SJSA1 (cell line): ENCODE data around the gene FAM111A. TPM values are rescaled to one million over a fixed set of nuclear protein-coding genes. Genes with fewer than 3 reads are reported as not detected.

Experiments
- DNase-seq, 2 experiments: peaks; one replicate each; pipeline ENCODE4 v3.0.0-alpha.2; 2015 to 2020; ENCODE audit warnings: low spot score in 2 of 2, low read depth in 1 of 2
- H3K27ac ChIP-seq: fragments of 250-450 bp; sonication (Bioruptor Pico); 2 replicates; pipeline ENCODE4 v1.5.1; 2020; ENCODE audit warnings: mild to moderate bottlenecking, moderate library complexity
- H3K27me3 ChIP-seq: fragments of 250-450 bp; sonication (Bioruptor Pico); replicated peaks from 2 replicates; pipeline ENCODE4 v1.5.1; 2020; ENCODE audit warnings: mild to moderate bottlenecking, moderate library complexity
- H3K36me3 ChIP-seq: fragments of 250-450 bp; sonication (Bioruptor Pico); 2 replicates; pipeline ENCODE4 v1.5.1; 2020; ENCODE audit warnings: mild to moderate bottlenecking
- H3K4me1 ChIP-seq: fragments of 250-450 bp; sonication (Bioruptor Pico); replicated peaks from 2 replicates; pipeline ENCODE4 v1.6.1; 2021; ENCODE audit warnings: mild to moderate bottlenecking
- H3K4me3 ChIP-seq: fragments of 250-450 bp; sonication (Bioruptor Pico); 2 replicates; pipeline ENCODE4 v1.5.1; 2020; ENCODE audit warnings: mild to moderate bottlenecking
- H3K9me3 ChIP-seq: fragments of 250-450 bp; sonication (Bioruptor Pico); replicated peaks from 2 replicates; pipeline ENCODE4 v1.5.1; 2020; ENCODE audit warnings: mild to moderate bottlenecking
- total RNA-seq: library from RNA; depleted of rRNA; stranded (reverse); fragments of >200 nt; shearing (Covaris generic); gene quantifications from 2 replicates; pipeline ENCODE4 v1.2.3, GENCODE V29; 2014

Gene FAM111A
- total RNA-seq, 1 experiment from 2014 or later = 108 TPM

GRCh38 chr11:59179121-59179520 lies 36.5 kb downstream of the FAM111A start:
- DNase-seq = no peak
- peaks cover 19% of the 10 kb centered on the region for H3K4me1 ChIP-seq

DNA sequence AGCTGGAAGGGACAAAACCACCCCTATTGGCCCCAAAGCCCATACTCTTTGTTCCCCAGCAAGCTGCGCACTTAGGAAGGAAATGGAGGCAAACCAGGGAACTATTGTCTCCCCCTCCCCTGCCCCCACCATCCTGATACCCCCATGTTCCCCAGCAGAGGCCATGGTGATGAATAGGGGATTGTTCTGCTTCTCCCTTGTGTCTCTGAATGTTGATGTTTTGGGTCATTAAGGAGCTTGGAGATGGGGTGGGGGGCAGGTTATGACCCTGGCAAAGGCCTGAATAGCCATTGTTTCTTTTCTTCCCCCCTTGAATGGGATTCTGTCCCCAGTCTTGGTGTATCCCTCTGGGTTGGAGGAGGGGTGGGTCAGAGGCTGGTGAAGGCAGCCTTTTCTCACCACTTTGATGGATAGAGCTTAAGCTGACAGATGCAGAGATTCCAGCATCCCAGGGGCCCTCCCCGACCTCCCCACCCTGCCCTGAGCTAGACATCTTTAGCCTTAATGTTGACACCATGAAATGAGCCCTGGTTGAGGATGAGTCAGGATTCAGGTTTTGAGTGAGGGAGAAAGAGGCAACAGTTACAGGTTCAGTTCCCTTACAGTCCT lies 37.6 kb downstream of the FAM111A start:
- H3K4me3 ChIP-seq = no peak overlapping the region
- H3K27ac ChIP-seq = no peak overlapping the region
- peaks cover 47% of the 10 kb centered on the region for H3K36me3 ChIP-seq
- no peak for DNase-seq
- no peaks in the 10 kb centered on the region for H3K9me3 ChIP-seq
- peaks cover 7% of the 10 kb centered on the region for H3K4me1 ChIP-seq
- H3K27me3 ChIP-seq = no peaks in the 10 kb centered on the region

More at GRCh38 chr11:59179121-59179520, 36.5 kb downstream of the FAM111A start:
- Histone ChIP-seq H3K36me3 (peaks cover 45% of the 10 kb centered on the region), H3K4me3 (no peak overlapping the region), H3K27me3 (no peaks in the 10 kb centered on the region), H3K9me3 (no peaks in the 10 kb centered on the region), H3K27ac (no peak overlapping the region)

DNA sequence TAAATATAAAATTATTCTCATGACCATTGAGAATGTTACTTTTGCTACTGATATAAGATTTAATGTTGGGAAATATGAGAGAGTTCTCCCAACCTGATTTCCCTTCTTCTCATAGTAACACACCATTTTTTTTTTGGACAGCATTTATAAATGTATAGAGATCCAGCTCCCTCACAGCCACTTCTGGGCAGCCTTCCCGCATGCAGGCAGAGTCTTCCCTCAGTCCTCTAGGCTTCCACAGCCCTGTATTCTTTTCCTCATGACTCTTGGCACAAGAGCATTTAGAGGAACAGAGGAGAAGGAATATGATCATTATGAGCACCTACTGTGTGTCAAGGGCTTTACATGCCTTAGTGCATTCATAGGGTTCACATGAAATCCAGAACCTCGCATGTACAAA lies 38.3 kb downstream of the FAM111A start:
- no peaks in the 10 kb centered on the region for H3K9me3 ChIP-seq
- H3K4me3 ChIP-seq = no peak overlapping the region
- peaks cover under 1% of the 10 kb centered on the region for H3K4me1 ChIP-seq
- H3K27ac ChIP-seq = no peak overlapping the region
- DNase-seq = no peak
- no peaks in the 10 kb centered on the region for H3K27me3 ChIP-seq
- H3K36me3 ChIP-seq = peaks cover 53% of the 10 kb centered on the region

DNA sequence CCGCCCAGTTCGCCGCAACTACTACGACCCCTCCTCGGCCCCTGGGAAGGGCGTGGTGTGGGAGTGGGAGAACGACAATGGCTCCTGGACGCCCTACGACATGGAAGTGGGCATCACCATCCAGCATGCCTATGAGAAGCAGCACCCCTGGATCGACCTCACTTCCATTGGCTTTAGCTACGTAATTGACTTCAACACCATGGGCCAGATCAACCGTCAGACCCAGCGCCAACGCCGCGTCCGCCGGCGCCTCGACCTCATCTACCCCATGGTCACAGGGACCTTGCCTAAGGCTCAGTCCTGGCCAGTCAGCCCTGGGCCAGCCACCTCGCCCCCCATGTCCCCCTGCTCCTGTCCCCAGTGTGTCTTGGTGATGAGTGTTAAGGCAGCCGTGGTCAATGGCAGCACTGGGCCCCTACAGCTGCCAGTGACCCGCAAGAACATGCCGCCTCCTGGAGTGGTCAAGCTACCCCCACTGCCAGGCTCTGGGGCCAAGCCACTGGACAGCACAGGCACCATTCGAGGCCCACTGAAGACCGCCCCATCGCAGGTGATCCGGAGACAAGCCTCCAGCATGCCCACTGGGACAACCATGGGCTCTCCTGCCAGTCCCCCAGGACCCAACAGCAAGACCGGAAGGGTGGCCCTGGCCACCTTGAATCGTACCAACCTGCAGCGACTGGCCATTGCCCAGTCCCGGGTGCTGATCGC lies 39.2 kb downstream of the FAM111A start:
- no peak for DNase-seq
- H3K4me3 ChIP-seq = no peak overlapping the region
- H3K27me3 ChIP-seq = no peaks in the 10 kb centered on the region
- H3K36me3 ChIP-seq = peaks cover 55% of the 10 kb centered on the region
- H3K9me3 ChIP-seq = no peaks in the 10 kb centered on the region
- H3K4me1 ChIP-seq = peaks cover 9% of the 10 kb centered on the region
- H3K27ac ChIP-seq = no peak overlapping the region

- Histone ChIP-seq H3K4me1 (peaks cover 17% of the 10 kb centered on the region), H3K36me3 (peaks cover 54% of the 10 kb centered on the region), H3K9me3 (no peaks in the 10 kb centered on the region), H3K27me3 (no peaks in the 10 kb centered on the region), H3K27ac (no peak overlapping the region), H3K4me3 (no peak overlapping the region)
- no peak for DNase-seq
These were observed 39.9 kb downstream of the FAM111A start for GRCh38 chr11:59182457-59183151.

GRCh38 chr11:59183771-59184170 lies 41.1 kb downstream of the FAM111A start:
- no peak for DNase-seq
- no peak overlapping the region for H3K4me3 ChIP-seq
- no peak overlapping the region for H3K27ac ChIP-seq
- peaks cover 28% of the 10 kb centered on the region for H3K4me1 ChIP-seq
- H3K36me3 ChIP-seq = peaks cover 58% of the 10 kb centered on the region
- H3K27me3 ChIP-seq = no peaks in the 10 kb centered on the region
- H3K9me3 ChIP-seq = no peaks in the 10 kb centered on the region

DNA sequence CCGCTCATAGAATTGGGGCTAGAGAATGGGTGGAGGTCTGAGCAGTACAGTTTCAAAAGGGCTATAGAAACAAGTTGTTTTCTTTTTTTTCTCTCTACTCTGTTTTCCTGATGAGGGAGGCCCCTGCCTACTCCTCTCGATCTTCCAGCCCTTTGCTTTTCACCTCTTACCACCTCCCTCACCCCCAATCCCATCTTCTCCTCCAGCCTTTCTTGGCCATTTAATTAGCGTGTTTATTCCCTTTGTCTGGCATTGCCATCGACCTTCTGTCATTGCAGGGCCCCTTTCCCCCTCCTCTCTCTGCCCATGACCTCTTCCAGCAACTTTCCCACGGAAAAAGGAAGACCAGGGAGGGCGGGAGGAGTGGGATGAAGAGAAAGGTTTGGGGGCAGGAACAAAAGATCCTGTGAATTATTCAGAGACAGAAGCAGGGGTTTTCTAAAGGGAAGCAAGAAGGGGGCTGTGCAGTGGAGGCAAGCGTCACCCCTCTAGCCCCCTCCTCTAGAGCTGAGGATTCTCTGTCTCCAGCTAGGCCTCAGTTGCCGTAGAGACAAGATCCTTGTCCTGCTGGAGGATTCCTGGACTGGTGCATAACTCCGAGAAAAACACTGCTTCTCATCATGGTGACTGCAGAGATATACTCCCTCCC lies 42.2 kb downstream of the FAM111A start:
- H3K9me3 ChIP-seq = no peaks in the 10 kb centered on the region
- no peak overlapping the region for H3K4me3 ChIP-seq
- peaks cover 66% of the 10 kb centered on the region for H3K36me3 ChIP-seq
- peaks cover 36% of the 10 kb centered on the region for H3K4me1 ChIP-seq
- no peaks in the 10 kb centered on the region for H3K27me3 ChIP-seq
- H3K27ac ChIP-seq = no peak overlapping the region
- DNase-seq = no peak

- Histone ChIP-seq H3K9me3 (no peaks in the 10 kb centered on the region), H3K4me1 (peaks cover 36% of the 10 kb centered on the region), H3K36me3 (peaks cover 73% of the 10 kb centered on the region), H3K4me3 (no peak overlapping the region), H3K27ac (no peak overlapping the region), H3K27me3 (no peaks in the 10 kb centered on the region)
- DNase-seq = no peak
These were observed 42.8 kb downstream of the FAM111A start for GRCh38 chr11:59185386-59185945.

DNA sequence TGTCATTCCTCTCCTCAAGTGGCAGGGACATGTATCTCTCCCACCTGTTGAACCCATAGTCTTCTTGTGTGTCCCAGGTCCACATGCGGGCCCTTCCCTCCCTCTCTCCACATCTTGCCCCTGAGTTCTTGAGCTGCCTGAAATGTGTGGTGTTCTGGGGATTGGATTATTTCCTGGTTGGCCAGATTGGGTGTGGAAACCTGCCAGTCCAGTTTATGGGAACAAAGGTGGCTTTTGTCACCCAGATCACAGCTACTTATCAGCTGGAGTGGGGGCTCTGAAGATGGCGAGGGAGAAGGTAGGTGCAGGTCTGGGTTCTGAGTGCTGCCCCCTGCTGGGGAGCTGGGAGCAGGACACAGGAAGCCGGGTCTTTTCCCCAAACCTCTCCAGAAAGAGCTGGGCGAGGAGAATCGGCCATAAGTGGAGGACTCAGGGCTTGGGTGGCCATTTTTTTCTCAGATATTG lies 43.5 kb downstream of the FAM111A start:
- no peak overlapping the region for H3K4me3 ChIP-seq
- no peaks in the 10 kb centered on the region for H3K27me3 ChIP-seq
- no peaks in the 10 kb centered on the region for H3K9me3 ChIP-seq
- peaks cover 36% of the 10 kb centered on the region for H3K4me1 ChIP-seq
- no peak overlapping the region for H3K27ac ChIP-seq
- H3K36me3 ChIP-seq = peaks cover 79% of the 10 kb centered on the region
- no peak for DNase-seq

DNA sequence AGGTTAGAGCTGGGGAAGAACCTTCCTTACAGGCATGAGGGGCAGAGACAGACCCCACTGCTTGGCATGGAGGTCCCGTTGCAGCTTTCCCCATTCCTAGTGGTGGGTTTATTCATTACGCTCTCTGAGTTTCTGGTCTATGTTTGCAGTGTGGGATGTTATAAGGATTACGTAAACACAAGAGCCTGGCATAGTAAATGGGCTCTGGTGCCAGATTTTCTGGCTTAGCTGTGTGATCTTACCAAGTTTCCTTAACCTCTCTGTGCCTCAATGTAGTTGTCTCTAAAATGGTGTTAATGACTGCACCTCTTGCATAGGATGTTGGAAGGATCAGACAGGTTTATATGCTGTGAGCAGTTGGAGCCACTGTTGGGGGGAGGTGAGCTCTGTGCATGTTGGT lies 44.4 kb downstream of the FAM111A start:
- no peak overlapping the region for H3K27ac ChIP-seq
- H3K4me1 ChIP-seq = peaks cover 36% of the 10 kb centered on the region
- no peak overlapping the region for H3K4me3 ChIP-seq

DNA sequence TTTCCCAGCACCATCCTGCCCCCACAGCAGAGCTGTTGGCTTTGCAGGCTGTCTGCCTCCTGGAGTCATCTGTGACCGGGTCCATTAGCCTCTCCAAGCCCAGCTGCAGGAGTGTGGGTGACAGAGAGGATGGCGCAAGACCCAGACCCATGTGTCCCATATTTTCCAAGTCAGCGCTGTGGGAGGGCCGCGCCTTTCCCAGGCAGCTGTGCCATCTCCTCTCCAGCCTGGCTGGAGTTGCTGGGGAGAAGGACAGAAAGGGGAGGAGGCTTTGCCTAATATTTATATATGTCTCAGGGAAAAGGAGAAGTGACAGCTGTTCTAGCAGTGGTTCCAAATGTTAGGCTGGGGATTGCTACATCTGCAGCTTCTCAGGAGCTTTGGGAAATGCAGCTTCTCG lies 44.9 kb downstream of the FAM111A start:
- Histone ChIP-seq H3K27me3 (no peaks in the 10 kb centered on the region), H3K36me3 (peaks cover 79% of the 10 kb centered on the region), H3K27ac (no peak overlapping the region), H3K4me3 (no peak overlapping the region), H3K9me3 (no peaks in the 10 kb centered on the region), H3K4me1 (peaks cover 36% of the 10 kb centered on the region)
- DNase-seq = no peak

More for the DNA sequence above, 44.4 kb downstream of the FAM111A start:
- no peak for DNase-seq
- H3K9me3 ChIP-seq = no peaks in the 10 kb centered on the region
- H3K36me3 ChIP-seq = peaks cover 79% of the 10 kb centered on the region
- H3K27me3 ChIP-seq = no peaks in the 10 kb centered on the region

DNA sequence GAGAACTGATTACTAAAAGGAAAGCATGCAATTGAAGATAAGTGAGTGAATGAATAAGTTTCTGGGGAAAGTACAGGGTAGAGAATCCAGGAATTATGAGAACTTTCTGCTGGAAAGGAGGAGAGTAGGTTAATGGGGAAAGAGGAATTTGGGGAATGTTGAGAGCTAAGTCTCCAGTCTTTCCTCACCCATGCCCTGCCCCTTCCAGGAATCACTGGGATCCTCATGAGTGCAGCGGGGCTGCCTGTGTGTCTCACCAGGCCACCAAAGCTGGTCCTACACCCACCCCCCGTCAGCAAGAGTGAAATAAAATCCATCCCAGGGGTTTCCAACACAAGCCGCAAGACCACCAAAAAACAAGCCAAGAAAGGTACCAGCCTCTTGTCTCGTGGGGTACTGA lies 46.3 kb downstream of the FAM111A start:
- no peaks in the 10 kb centered on the region for H3K9me3 ChIP-seq
- H3K4me3 ChIP-seq = no peak overlapping the region
- peaks cover 36% of the 10 kb centered on the region for H3K4me1 ChIP-seq
- H3K36me3 ChIP-seq = peaks cover 80% of the 10 kb centered on the region
- peak; percentile 49 to 61 for DNase-seq
- H3K27ac ChIP-seq = peak overlapping the region; percentile 54
- H3K27me3 ChIP-seq = no peaks in the 10 kb centered on the region

GRCh38 chr11:59189986-59190385 lies 47.3 kb downstream of the FAM111A start:
- peaks cover 38% of the 10 kb centered on the region for H3K4me1 ChIP-seq
- DNase-seq = no peak
- H3K9me3 ChIP-seq = no peaks in the 10 kb centered on the region
- H3K27ac ChIP-seq = no peak overlapping the region
- H3K27me3 ChIP-seq = no peaks in the 10 kb centered on the region
- peaks cover 89% of the 10 kb centered on the region for H3K36me3 ChIP-seq
- H3K4me3 ChIP-seq = no peak overlapping the region
